H9 (cell line): ENCODE measurements around the gene P2RX7. TPM values are rescaled to one million over a fixed set of nuclear protein-coding genes. Genes with fewer than 3 reads are reported as not detected.

ENCODE experiments used
- DNase-seq: peaks from one replicate; pipeline ENCODE4 v3.0.0-alpha.2; 2017
- H2AFZ ChIP-seq: one replicate; pipeline ENCODE4 v1.6.1; 2013; ENCODE audit warnings: mild to moderate bottlenecking, low read length, control low read depth, moderate library complexity
- H2AK5ac ChIP-seq: 2 replicates; pipeline ENCODE4 v1.6.1; 2013; ENCODE audit warnings: low read length, control low read depth, mixed read lengths; ENCODE audit not compliant: insufficient read length
- H2BK120ac ChIP-seq: one replicate; pipeline ENCODE4 v1.6.1; 2013; ENCODE audit warnings: low read depth, mild to moderate bottlenecking, low read length, control low read depth, inconsistent platforms; ENCODE audit not compliant: poor library complexity, severe bottlenecking
- H2BK12ac ChIP-seq: 2 replicates; pipeline ENCODE4 v1.6.1; 2013; ENCODE audit warnings: low read length, control low read depth, mixed read lengths, low read depth; ENCODE audit not compliant: insufficient read length
- H2BK15ac ChIP-seq: 2 replicates; pipeline ENCODE4 v1.6.1; 2013; ENCODE audit warnings: low read depth, low read length, control low read depth
- H2BK20ac ChIP-seq: one replicate; pipeline ENCODE4 v1.6.1; 2013; ENCODE audit warnings: low read depth, mild to moderate bottlenecking, low read length, control low read depth, inconsistent platforms; ENCODE audit not compliant: poor library complexity, severe bottlenecking
- H2BK5ac ChIP-seq: 2 replicates; pipeline ENCODE4 v1.6.1; 2013; ENCODE audit warnings: low read length, control low read depth, mixed read lengths; ENCODE audit not compliant: insufficient read length
- H3K14ac ChIP-seq: 2 replicates; pipeline ENCODE4 v1.6.1; 2013; ENCODE audit warnings: low read length, control low read depth; ENCODE audit not compliant: insufficient read depth
- H3K18ac ChIP-seq: 2 replicates; pipeline ENCODE4 v1.6.1; 2013; ENCODE audit warnings: low read depth, mild to moderate bottlenecking, mixed read lengths, low read length, control low read depth; ENCODE audit not compliant: insufficient read length
- H3K23ac ChIP-seq: 2 replicates; pipeline ENCODE4 v1.6.1; 2013; ENCODE audit warnings: low read length, control low read depth, mixed read lengths, low read depth; ENCODE audit not compliant: insufficient read length
- H3K23me2 ChIP-seq: 2 replicates; pipeline ENCODE4 v1.6.1; 2013; ENCODE audit warnings: low read depth, mild to moderate bottlenecking, mixed read lengths, low read length, control low read depth; ENCODE audit not compliant: insufficient read length, poor library complexity, severe bottlenecking
- H3K27ac ChIP-seq: 2 replicates; pipeline ENCODE4 v1.5.1; 2013; ENCODE audit warnings: low read length, control low read depth, mixed read lengths, low read depth; ENCODE audit not compliant: insufficient read length
- H3K27me3 ChIP-seq: 2 replicates; pipeline ENCODE4 v1.6.1; 2013; ENCODE audit warnings: low read length, control low read depth, inconsistent platforms; ENCODE audit not compliant: insufficient read depth
- H3K4ac ChIP-seq: 2 replicates; pipeline ENCODE4 v1.6.1; 2013; ENCODE audit warnings: low read depth, mild to moderate bottlenecking, control low read depth, inconsistent platforms, low read length, moderate library complexity
- H3K4me1 ChIP-seq: 2 replicates; pipeline ENCODE4 v1.6.1; 2013; ENCODE audit warnings: low read length, control low read depth, inconsistent platforms; ENCODE audit not compliant: insufficient read depth
- H3K4me2 ChIP-seq: 2 replicates; pipeline ENCODE4 v1.6.1; 2013; ENCODE audit warnings: low read length, control low read depth, mixed read lengths; ENCODE audit not compliant: insufficient read length, insufficient read depth
- H3K56ac ChIP-seq: 2 replicates; pipeline ENCODE4 v1.6.1; 2013; ENCODE audit warnings: low read depth, mild to moderate bottlenecking, mixed read lengths, low read length, control low read depth; ENCODE audit not compliant: insufficient read length
- H3K79me1 ChIP-seq: 2 replicates; pipeline ENCODE4 v1.6.1; 2013; ENCODE audit warnings: low read depth, mild to moderate bottlenecking, moderate library complexity, low read length, control low read depth, inconsistent platforms; ENCODE audit not compliant: insufficient read depth, poor library complexity, severe bottlenecking
- H3K79me2 ChIP-seq: 2 replicates; pipeline ENCODE4 v1.6.1; 2013; ENCODE audit warnings: low read length, control low read depth, inconsistent platforms; ENCODE audit not compliant: insufficient read depth
- H3K9ac ChIP-seq: 2 replicates; pipeline ENCODE4 v1.6.1; 2013; ENCODE audit warnings: low read length, control low read depth, mixed read lengths; ENCODE audit not compliant: insufficient read length; ENCODE audit errors: extremely low read depth
- H3K9me3 ChIP-seq: one replicate; pipeline ENCODE4 v1.6.1; 2013; ENCODE audit warnings: low read depth, low read length, inconsistent platforms; ENCODE audit not compliant: control insufficient read depth
- H3T11ph ChIP-seq: one replicate; pipeline ENCODE4 v1.6.1; 2013; ENCODE audit warnings: mild to moderate bottlenecking, low read length, control low read depth, inconsistent platforms
- H4K20me1 ChIP-seq: one replicate; pipeline ENCODE4 v1.6.1; 2013; ENCODE audit not compliant: control insufficient read depth, insufficient read length, insufficient read depth
- H4K5ac ChIP-seq: 2 replicates; pipeline ENCODE4 v1.6.1; 2013; ENCODE audit warnings: low read depth, mild to moderate bottlenecking, mixed read lengths, low read length, control low read depth; ENCODE audit not compliant: insufficient read length
- H4K8ac ChIP-seq: replicated peaks from 2 replicates; pipeline ENCODE4 v1.6.1; 2013; ENCODE audit warnings: low read length, control low read depth, mixed read lengths, low read depth; ENCODE audit not compliant: insufficient read length
- H4K91ac ChIP-seq: 2 replicates; pipeline ENCODE4 v1.6.1; 2013; ENCODE audit warnings: low read depth, mild to moderate bottlenecking, moderate library complexity, mixed read lengths, low read length, control low read depth; ENCODE audit not compliant: insufficient read length
- H3K27ac Mint-ChIP-seq, 3 experiments: 2 replicates in 2 of 3; 3 replicates in 1 of 3; pipeline ENCODE4 v1.8.0; 2020 to 2021; ENCODE audit warnings: mixed read lengths in 3 of 3, mild to moderate bottlenecking in 1 of 3, moderate library complexity in 1 of 3
- H3K27me3 Mint-ChIP-seq: 2 replicates; pipeline ENCODE4 v1.8.0; 2021; ENCODE audit warnings: low read depth, mild to moderate bottlenecking, moderate library complexity, mixed read lengths
- H3K36me3 Mint-ChIP-seq, 3 experiments: 2 replicates in 2 of 3; 3 replicates in 1 of 3; pipeline ENCODE4 v1.8.0; 2020 to 2021; ENCODE audit warnings: low read depth in 3 of 3, mixed read lengths in 3 of 3; ENCODE audit not compliant: insufficient read depth in 1 of 3
- H3K4me1 Mint-ChIP-seq, 2 experiments: 2 replicates each; pipeline ENCODE4 v1.8.0; 2020; ENCODE audit warnings: mixed read lengths in 2 of 2
- H3K4me3 Mint-ChIP-seq, 2 experiments: 2 replicates in 1 of 2; 3 replicates in 1 of 2; pipeline ENCODE4 v1.8.0; 2020 to 2021; ENCODE audit warnings: mild to moderate bottlenecking in 2 of 2, mixed read lengths in 2 of 2, moderate library complexity in 1 of 2
- H3K9me3 Mint-ChIP-seq, 2 experiments: 2 replicates in 1 of 2; 3 replicates in 1 of 2; pipeline ENCODE4 v1.8.0; 2020; ENCODE audit warnings: mild to moderate bottlenecking in 2 of 2, mixed read lengths in 2 of 2, moderate library complexity in 1 of 2
- CTCF ChIP-seq: fragments of 200-600 bp; sonication (generic); conservative IDR thresholded peaks from 3 replicates; pipeline ENCODE4 v1.8.0; 2021; ENCODE audit warnings: antibody characterized with exemption, mild to moderate bottlenecking
- WGBS: extraction: QIAGEN DNeasy Blood & Tissue Kit; methylation state at CpG from one replicate; pipeline ENCODE4 v1.1.7; 2013; ENCODE audit warnings: missing lambda C conversion rate, low lambda C conversion rate, mixed read lengths; ENCODE audit not compliant: insufficient read length; ENCODE audit errors: extremely low coverage; 5-methylcytosine and 5-hydroxymethylcytosine counted together
- total RNA-seq: library from RNA; stranded (reverse); gene quantifications from 2 replicates; pipeline ENCODE4 v1.2.1, GENCODE V29; 2021

The P2RX7 gene
- total RNA-seq, 1 experiment from 2014 or later: 0.09 TPM

- no peak overlapping the region for H3K4me2 ChIP-seq
- DNase-seq: no peak
- no peak overlapping the region for H2BK12ac ChIP-seq
- H2BK120ac ChIP-seq: no peak overlapping the region
- H4K5ac ChIP-seq: no peak overlapping the region
- TF ChIP-seq CTCF: no peak
- 0 out of 2 replicates have a peak, but pooled peaks cover 2% of the 10 kb centered on the region for H3K4me1 ChIP-seq
- H4K8ac ChIP-seq: no peak overlapping the region
- H3K23me2 ChIP-seq: no peaks in the 10 kb centered on the region
- no peak overlapping the region for H3K56ac ChIP-seq
- Mint-ChIP-seq H3K27me3 (peaks cover 12% of the 10 kb centered on the region), H3K9me3 (no peaks in the 10 kb centered on the region), H3K36me3 (no peaks in the 10 kb centered on the region), H3K4me1 (peaks cover 18 to 25% of the 10 kb centered on the region in 2 experiments), H3K4me3 (no peak overlapping the region), H3K27ac (no peak overlapping the region)
- no peaks in the 10 kb centered on the region for H3K79me2 ChIP-seq
- H3K18ac ChIP-seq: no peak overlapping the region
- H4K20me1 ChIP-seq: no peaks in the 10 kb centered on the region
- H2AFZ ChIP-seq: no peak overlapping the region
- H2BK20ac ChIP-seq: no peak overlapping the region
- no peak overlapping the region for H3K14ac ChIP-seq
- no peaks in the 10 kb centered on the region for H3K9me3 ChIP-seq
- no CpG with 5 or more reads among the region's 6 CpGs for WGBS
- no peak overlapping the region for H3K4ac ChIP-seq
- no peak overlapping the region for H2BK15ac ChIP-seq
- no peaks in the 10 kb centered on the region for H3K27me3 ChIP-seq
- H3K79me1 ChIP-seq: no peaks in the 10 kb centered on the region
- H2BK5ac ChIP-seq: no peak overlapping the region
- H3K23ac ChIP-seq: no peak overlapping the region
- H3T11ph ChIP-seq: no peak overlapping the region
- no peak overlapping the region for H3K9ac ChIP-seq
- no peak overlapping the region for H3K27ac ChIP-seq
- no peak overlapping the region for H2AK5ac ChIP-seq
- no peak overlapping the region for H4K91ac ChIP-seq
These were observed 44.5 kb upstream of the P2RX7 start for GRCh38 chr12:121088195-121088585.
